MM.1S (cell line): ENCODE data around the gene CADPS.

Experiments used
- DNase-seq: peaks from one replicate; pipeline ENCODE4 v3.0.0-alpha.2; 2015
- H2AFZ ChIP-seq: fragments of 300-600 bp; sonication (generic); 2 replicates; pipeline ENCODE4 v1.6.0; 2016; ENCODE audit warnings: antibody characterized with exemption, low read length
- H3F3A ChIP-seq: fragments of 300-600 bp; sonication (generic); 2 replicates; pipeline ENCODE4 v1.6.1; 2016; ENCODE audit warnings: mild to moderate bottlenecking, antibody characterized with exemption, low read length, moderate library complexity, mixed read lengths; ENCODE audit not compliant: insufficient read depth
- H3K27ac ChIP-seq: fragments of 300-600 bp; sonication (generic); 2 replicates; pipeline ENCODE4 v1.5.1; 2016; ENCODE audit warnings: mild to moderate bottlenecking, low read length
- H3K27me3 ChIP-seq: fragments of 300-600 bp; sonication (generic); replicated peaks from 2 replicates; pipeline ENCODE4 v1.6.0; 2016; ENCODE audit warnings: low read length; ENCODE audit not compliant: insufficient read depth
- H3K36me3 ChIP-seq: fragments of 300-600 bp; sonication (generic); replicated peaks from 2 replicates; pipeline ENCODE4 v1.6.1; 2016; ENCODE audit warnings: mild to moderate bottlenecking, low read length, mixed read lengths; ENCODE audit not compliant: insufficient read depth
- H3K4me1 ChIP-seq: fragments of 300-600 bp; sonication (generic); 2 replicates; pipeline ENCODE4 v1.6.1; 2016; ENCODE audit warnings: low read length, mixed read lengths
- H3K4me2 ChIP-seq: fragments of 300-600 bp; sonication (generic); 2 replicates; pipeline ENCODE4 v1.6.0; 2016; ENCODE audit warnings: low read depth, low read length
- H3K4me3 ChIP-seq: fragments of 300-600 bp; sonication (generic); 2 replicates; pipeline ENCODE4 v1.5.1; 2016; ENCODE audit warnings: low read length, mixed read lengths
- H3K79me2 ChIP-seq: fragments of 300-600 bp; sonication (generic); 2 replicates; pipeline ENCODE4 v1.6.1; 2016; ENCODE audit warnings: mixed run types, low read length, mixed read lengths
- H3K9ac ChIP-seq: fragments of 300-600 bp; sonication (generic); 2 replicates; pipeline ENCODE4 v1.6.1; 2016; ENCODE audit warnings: low read length, mixed read lengths
- H3K9me2 ChIP-seq: fragments of 300-600 bp; sonication (generic); replicated peaks from 2 replicates; pipeline ENCODE4 v1.6.1; 2016; ENCODE audit warnings: mild to moderate bottlenecking, low read length, mixed read lengths; ENCODE audit not compliant: insufficient read depth
- H3K9me3 ChIP-seq: fragments of 300-600 bp; sonication (generic); replicated peaks from 2 replicates; pipeline ENCODE4 v1.6.1; 2016; ENCODE audit warnings: mild to moderate bottlenecking, low read length, mixed read lengths; ENCODE audit not compliant: insufficient read depth
- H4K20me1 ChIP-seq: fragments of 300-600 bp; sonication (generic); 2 replicates; pipeline ENCODE4 v1.6.1; 2016; ENCODE audit warnings: mild to moderate bottlenecking, low read length, moderate library complexity, mixed read lengths; ENCODE audit not compliant: insufficient read depth
- CTCF ChIP-seq: fragments of 300-600 bp; sonication (generic); IDR thresholded peaks from 2 replicates; pipeline ENCODE4 v1.5.1; 2016; ENCODE audit warnings: antibody characterized with exemption, low read length, mixed read lengths
- EZH2 ChIP-seq: fragments of 300-600 bp; sonication (generic); optimal IDR thresholded peaks from 2 replicates; pipeline ENCODE3; 2017; ENCODE audit warnings: low read depth, mild to moderate bottlenecking, antibody characterized with exemption, low read length, mixed read lengths
- EZH2phosphoT487 ChIP-seq: fragments of 300-600 bp; sonication (generic); IDR thresholded peaks from 2 replicates; pipeline ENCODE4 v1.6.1; 2018; ENCODE audit warnings: antibody characterized with exemption, low read length

Gene CADPS

DNA sequence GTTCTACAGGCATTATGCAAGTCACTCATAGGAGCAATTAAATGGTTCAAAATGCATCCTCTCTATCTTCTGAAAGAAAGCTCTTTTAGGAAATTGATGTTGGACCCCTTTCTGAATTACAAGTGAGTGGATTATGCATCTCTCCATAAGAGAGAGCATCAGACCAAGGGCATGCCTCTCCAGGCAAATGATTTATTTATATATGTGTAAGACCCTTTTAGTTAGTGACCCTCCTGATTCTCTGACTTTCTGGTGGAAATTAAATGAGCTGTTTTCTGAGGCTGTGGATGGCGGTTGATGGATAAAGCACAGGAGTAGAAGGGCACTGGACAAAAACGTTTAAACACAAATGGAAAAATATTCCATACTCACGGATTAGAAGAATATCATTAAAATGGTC, 62.6 kb downstream of the CADPS start:
- Histone ChIP-seq H3K4me1 (peaks cover 29% of the 10 kb centered on the region), H3K9ac (no peak overlapping the region), H4K20me1 (no peaks in the 10 kb centered on the region), H3K27ac (no peak overlapping the region), H3K9me3 (no peaks in the 10 kb centered on the region), H3K9me2 (no peaks in the 10 kb centered on the region), H3F3A (peaks cover 6% of the 10 kb centered on the region), H3K4me2 (no peak overlapping the region), H3K36me3 (no peaks in the 10 kb centered on the region), H3K27me3 (no peaks in the 10 kb centered on the region), H2AFZ (no peak overlapping the region), H3K4me3 (no peak overlapping the region), H3K79me2 (no peaks in the 10 kb centered on the region)
- no peak for TF ChIP-seq EZH2phosphoT487
- no peak for DNase-seq

DNA sequence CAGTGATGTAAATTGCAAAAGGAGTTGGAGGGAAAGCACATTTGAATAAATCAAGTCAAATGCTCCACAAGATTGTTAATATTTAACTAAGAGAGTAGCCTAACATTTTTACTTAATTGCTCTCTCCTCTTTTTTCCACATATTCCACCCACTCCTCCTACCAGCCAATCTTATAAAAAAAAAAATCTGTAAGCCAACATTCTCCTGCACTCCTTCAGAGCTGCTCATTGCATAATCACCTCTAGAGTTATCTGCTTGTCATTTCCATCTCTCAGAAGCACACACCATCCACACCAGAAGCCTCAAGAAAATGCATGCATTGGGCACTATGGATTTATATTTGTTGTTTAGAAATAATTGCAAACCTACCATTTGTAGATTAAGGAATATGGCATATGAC, 64.1 kb downstream of the CADPS start:
- no peak for DNase-seq
- Histone ChIP-seq H2AFZ (no peak overlapping the region), H3F3A (no peaks in the 10 kb centered on the region), H3K4me1 (peaks cover 14% of the 10 kb centered on the region), H3K36me3 (no peaks in the 10 kb centered on the region), H4K20me1 (no peaks in the 10 kb centered on the region), H3K27ac (no peak overlapping the region), H3K27me3 (no peaks in the 10 kb centered on the region), H3K4me2 (no peak overlapping the region), H3K79me2 (no peaks in the 10 kb centered on the region), H3K9me2 (no peaks in the 10 kb centered on the region), H3K9me3 (no peaks in the 10 kb centered on the region), H3K4me3 (no peak overlapping the region), H3K9ac (no peak overlapping the region)
- TF ChIP-seq EZH2phosphoT487: no peak
- TF ChIP-seq CTCF: no peak
- TF ChIP-seq EZH2: no peak

DNA sequence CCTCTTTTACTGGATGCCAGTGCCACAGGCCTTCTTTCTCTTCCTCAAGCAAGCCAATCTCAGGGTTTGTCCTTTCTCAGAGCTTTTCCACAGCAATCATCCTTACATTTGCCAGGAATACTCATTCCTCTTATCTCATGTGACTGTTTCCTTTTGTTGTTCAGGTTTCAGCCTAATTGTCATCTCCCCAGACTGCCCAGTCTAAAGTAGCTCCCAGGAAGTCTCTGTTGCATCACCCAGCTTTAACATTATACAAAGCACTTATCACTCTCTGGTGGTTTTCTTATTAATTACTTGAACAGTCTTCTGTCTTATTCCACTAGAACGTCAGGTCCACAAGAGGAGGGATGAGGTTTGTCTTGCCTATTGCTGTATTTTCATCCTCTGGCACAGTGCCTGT, 65.8 kb downstream of the CADPS start:
- DNase-seq: no peak
- no peak overlapping the region for H3K9ac ChIP-seq
- no peaks in the 10 kb centered on the region for H3K36me3 ChIP-seq
- H3K4me1 ChIP-seq: 0 out of 2 replicates have a peak, but pooled peaks cover 4% of the 10 kb centered on the region
- H3F3A ChIP-seq: no peaks in the 10 kb centered on the region
- H3K79me2 ChIP-seq: no peaks in the 10 kb centered on the region
- no peak overlapping the region for H3K27ac ChIP-seq
- no peak overlapping the region for H2AFZ ChIP-seq
- H3K27me3 ChIP-seq: no peaks in the 10 kb centered on the region
- H3K9me3 ChIP-seq: no peaks in the 10 kb centered on the region
- TF ChIP-seq EZH2phosphoT487: no peak
- TF ChIP-seq CTCF: no peak
- no peak for TF ChIP-seq EZH2
- H4K20me1 ChIP-seq: no peaks in the 10 kb centered on the region
- no peak overlapping the region for H3K4me2 ChIP-seq
- H3K9me2 ChIP-seq: no peaks in the 10 kb centered on the region
- no peak overlapping the region for H3K4me3 ChIP-seq

DNA sequence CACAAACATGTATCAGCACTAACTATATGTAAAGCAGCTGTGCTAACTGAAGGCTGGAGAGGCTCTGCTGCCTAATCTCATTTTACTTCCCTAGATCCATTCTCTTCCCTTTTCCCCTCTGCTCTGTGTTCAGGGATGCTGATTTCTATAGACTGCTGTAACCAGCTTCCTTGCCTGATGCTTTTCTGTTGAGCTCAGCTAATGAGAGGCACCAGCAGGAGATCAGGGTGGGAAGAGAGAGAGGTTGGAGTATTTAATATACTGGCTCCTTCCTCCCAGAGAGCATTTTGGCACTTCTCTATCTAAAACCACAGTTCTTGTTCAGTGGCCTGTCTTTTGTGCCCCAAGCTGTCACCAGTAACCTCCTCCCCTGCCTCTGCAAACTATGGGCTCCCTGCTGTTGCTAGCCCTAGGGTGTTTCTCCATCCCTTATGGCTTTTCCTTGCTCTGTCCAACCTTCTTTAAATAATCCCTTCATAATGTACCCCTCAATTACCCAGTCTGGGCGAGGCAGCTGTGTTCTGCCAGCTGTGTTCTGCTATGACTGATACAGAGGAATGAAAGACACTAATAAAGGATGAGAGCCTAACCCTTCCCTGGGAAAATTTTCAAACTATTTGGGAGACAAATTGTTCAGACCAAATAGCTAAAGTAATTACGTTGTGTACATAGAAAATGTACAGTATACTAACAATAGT, 69.5 kb downstream of the CADPS start:
- H2AFZ ChIP-seq: no peak overlapping the region
- no peaks in the 10 kb centered on the region for H3K36me3 ChIP-seq
- H3K9ac ChIP-seq: no peak overlapping the region
- no peak overlapping the region for H3K4me3 ChIP-seq
- no peaks in the 10 kb centered on the region for H3K9me3 ChIP-seq
- H3K79me2 ChIP-seq: no peaks in the 10 kb centered on the region
- no peak overlapping the region for H3K4me2 ChIP-seq
- H4K20me1 ChIP-seq: no peaks in the 10 kb centered on the region
- H3K27ac ChIP-seq: no peak overlapping the region
- no peaks in the 10 kb centered on the region for H3K9me2 ChIP-seq
- no peaks in the 10 kb centered on the region for H3K4me1 ChIP-seq
- no peak for TF ChIP-seq EZH2
- TF ChIP-seq CTCF: no peak
- TF ChIP-seq EZH2phosphoT487: no peak
- DNase-seq: no peak
- H3F3A ChIP-seq: no peaks in the 10 kb centered on the region
- H3K27me3 ChIP-seq: no peaks in the 10 kb centered on the region
